Measurements from ENCODE around the gene TRIM73.
"Not testable (repeated sequence)": the region's sequence is repeated elsewhere in the genome, so short reads cannot be mapped to it uniquely, and the experiment has no call there.

The TRIM73 gene

DNA sequence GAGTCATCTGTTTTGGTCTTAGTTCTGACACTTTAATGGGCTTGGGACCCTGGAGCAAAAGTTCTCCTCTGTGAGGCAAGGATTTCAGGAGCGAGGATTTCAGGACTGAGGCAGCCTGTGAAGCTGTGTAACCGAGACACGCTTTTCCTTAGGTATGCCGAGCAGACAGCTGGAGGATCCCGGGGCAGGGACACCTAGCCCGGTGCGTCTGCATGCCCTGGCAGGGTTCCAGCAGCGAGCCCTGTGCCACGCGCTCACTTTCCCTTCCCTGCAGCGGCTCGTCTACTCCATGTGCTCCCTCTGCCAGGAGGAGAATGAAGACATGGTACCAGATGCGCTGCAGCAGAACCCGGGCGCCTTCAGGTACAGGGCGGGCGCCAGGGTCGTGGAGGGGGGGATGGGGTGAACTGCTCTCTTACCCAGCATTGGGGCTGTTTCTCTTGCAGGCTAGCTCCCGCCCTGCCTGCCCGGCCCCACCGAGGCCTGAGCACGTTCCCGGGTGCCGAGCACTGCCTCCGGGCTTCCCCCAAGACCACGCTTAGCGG lies 20.5 kb downstream of the TRIM73 start:
- not testable (repeated sequence) for DNase-seq

GRCh38 chr7:75416787-75417186 lies 21.4 kb downstream of the TRIM73 start:
- DNase-seq: not testable (repeated sequence)

DNA sequence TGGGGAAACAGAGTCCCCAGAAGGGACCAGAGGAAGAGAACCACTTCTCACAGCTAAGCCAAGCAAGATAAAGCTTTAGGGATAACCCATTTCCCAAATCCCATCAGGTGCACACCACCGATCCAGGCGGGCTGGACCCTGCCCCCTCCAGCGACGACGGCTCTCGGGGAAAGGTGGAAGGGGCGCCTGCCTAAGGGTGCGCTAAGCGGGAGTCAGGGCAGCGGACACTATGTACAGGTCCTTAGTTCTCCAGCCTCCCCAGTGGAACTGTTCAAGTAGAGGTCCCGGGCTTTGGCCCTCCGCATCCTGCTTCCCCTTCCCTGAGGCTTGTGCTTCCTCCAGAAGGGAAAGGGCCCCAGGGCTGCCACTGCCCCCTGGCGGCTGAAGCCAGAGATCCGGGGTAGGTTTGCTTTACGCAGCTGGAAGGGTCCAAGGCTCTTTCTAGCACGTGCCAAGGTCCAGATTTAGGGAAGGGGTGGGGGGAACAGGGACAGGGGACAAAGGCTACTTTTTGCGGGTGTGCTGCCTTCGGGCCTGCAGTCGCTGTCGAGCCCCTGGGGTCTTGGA lies 22.9 kb downstream of the TRIM73 start:
- DNase-seq: not testable (repeated sequence)

- DNase-seq: not testable (repeated sequence)
Measured at GRCh38 chr7:75419210-75419609, 23.8 kb downstream of the TRIM73 start.

DNA sequence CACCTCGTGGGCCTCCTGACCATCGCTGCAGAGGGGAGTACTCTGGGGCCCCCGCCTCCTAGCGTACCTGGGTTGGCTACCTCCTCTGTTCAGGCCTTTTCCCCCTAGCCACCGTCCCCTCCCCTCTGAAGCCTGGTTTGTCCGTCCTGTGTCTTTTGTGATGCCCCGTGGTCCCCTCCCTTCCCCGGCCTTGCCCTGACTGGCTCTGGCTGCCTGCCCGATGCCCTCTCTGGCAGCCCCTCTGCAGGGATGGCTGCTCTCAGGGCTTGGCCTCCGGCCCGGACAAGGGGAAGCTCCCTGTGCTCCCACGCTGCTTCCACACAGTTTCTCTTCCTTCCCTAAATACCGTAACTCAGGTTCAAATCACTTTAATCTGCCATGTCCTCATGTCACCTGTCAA lies 24.3 kb downstream of the TRIM73 start:
- not testable (repeated sequence) for DNase-seq

- DNase-seq: not testable (repeated sequence)
Measured at GRCh38 chr7:75420152-75420551, 24.7 kb downstream of the TRIM73 start.

- not testable (repeated sequence) for DNase-seq
Measured at GRCh38 chr7:75421798-75422710, 26.6 kb downstream of the TRIM73 start.

GRCh38 chr7:75423481-75423880 lies 28.1 kb downstream of the TRIM73 start:
- DNase-seq: not testable (repeated sequence)

GRCh38 chr7:75439000-75439399 lies 43.6 kb downstream of the TRIM73 start:
- peak in 2 of 3 donors; percentile 5 to 8 for DNase-seq

- peak in 1 of 3 donors; percentile 4 for DNase-seq
Measured at GRCh38 chr7:75442101-75442464, 46.7 kb downstream of the TRIM73 start.

DNA sequence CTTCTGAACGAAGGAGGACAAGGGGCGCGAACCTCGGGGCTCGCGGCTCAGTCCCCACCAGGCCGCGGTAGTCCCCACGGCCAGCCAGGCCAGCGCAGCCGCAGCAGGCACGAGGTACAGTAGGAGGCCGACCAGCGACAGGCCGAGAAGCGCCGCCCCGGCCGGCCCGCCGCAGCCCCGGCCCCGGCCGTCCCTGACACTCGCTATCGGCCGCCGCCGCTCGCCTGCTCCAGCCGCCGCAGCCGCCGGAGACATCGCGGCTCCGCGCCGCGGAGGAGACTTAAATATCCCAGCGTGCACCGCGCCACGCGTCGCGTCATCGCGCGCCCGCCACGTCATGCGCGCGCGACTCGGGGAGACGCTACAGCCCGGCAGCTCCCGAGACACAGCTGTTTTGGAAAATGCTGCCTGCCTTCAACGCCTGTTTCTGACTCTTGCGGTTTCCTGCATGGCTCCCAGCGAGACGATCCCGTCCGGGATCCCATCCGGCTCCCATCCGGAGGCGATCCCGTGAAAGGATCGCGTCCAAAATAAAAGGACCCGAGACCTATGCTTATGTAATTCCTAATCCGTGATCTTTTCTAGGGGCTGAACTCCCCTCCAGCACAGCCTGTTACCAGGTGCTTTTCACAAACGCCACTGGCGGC lies 47.2 kb downstream of the TRIM73 start:
- DNase-seq: peak in 1 of 3 donors; percentile 1

DNA sequence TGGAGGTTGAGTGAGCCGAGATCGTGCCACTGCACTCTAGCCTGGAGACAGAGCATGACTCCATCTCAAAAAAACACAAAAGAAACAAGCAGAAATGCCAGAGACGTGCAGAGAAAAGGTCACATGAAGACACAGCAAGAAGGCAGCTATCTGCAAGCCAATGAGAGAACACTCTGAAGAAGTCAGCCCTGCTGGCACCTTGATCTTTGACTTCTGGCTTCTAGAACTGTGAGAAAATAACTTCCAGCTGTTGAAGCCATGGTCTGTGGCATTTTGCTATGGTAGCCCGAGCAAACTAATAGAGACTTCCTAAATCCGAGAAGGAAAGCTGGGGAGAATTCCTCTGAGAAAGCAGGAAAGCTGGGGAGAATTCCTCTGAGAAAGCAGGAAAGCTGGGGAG lies 54.5 kb downstream of the TRIM73 start:
- not testable (repeated sequence) for DNase-seq

DNA sequence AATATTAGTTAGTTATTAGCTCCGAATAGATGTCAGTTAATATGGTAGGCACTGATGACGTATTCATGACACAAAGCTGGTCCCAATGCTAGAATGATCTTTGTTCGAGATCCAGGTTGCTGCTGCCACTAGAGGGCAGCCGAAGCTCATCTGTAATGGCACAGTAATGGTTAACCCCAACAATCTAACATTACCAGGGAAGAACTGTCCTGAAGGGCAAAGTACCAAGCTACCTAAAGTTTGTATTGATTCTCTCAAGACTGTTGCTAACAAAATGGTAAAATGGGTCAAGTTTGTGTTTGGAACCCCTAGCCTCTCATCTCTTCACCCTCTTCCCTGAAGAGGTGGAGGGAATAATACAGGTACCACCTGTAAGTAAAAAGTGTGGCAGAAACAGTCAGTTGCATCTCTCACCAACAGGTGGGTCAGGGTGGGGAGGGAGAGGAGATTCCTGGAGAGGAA lies 57.1 kb downstream of the TRIM73 start:
- not testable (repeated sequence) for DNase-seq
